Activated naive CD8-positive, alpha-beta T cell treated with anti-CD3 and anti-CD28 coated beads, Interleukin-2, amount 50 U/mL, for 24 hours (primary cell): Measurements from ENCODE around the gene TP73.
A peak's percentile ranks its signal among the peaks of the same experiment; 100 is the strongest.
"Not testable (repeated sequence)": the region's sequence is repeated elsewhere in the genome, so short reads cannot be mapped to it uniquely, and the experiment has no call there.

Source experiments
- ATAC-seq: fragments of 150-1000 bp; cut with Tn5 transposase; one replicate; pipeline ENCODE4 v1.10.0; 2021
- DNase-seq: peaks from one replicate; pipeline ENCODE4 v3.0.0; 2021
- H3K27ac Mint-ChIP-seq: one replicate; pipeline ENCODE4 v1.8.0; 2021; ENCODE audit warnings: mild to moderate bottlenecking, mixed read lengths
- H3K27me3 Mint-ChIP-seq: one replicate; pipeline ENCODE4 v1.8.0; 2021; ENCODE audit warnings: mixed read lengths
- H3K36me3 Mint-ChIP-seq: one replicate; pipeline ENCODE4 v1.8.0; 2021; ENCODE audit warnings: low read depth, mixed read lengths
- H3K4me1 Mint-ChIP-seq: one replicate; pipeline ENCODE4 v1.8.0; 2021; ENCODE audit warnings: mixed read lengths
- H3K4me3 Mint-ChIP-seq: one replicate; pipeline ENCODE4 v1.8.0; 2021; ENCODE audit warnings: mild to moderate bottlenecking, moderate library complexity, mixed read lengths
- H3K9me3 Mint-ChIP-seq: one replicate; pipeline ENCODE4 v1.8.0; 2021; ENCODE audit warnings: mixed read lengths

The TP73 gene

GRCh38 chr1:3741566-3742438, 89.5 kb downstream of the TP73 start:
- no peak for ATAC-seq
- Mint-ChIP-seq H3K27ac (no peak overlapping the region), H3K36me3 (peaks cover 5% of the 10 kb centered on the region), H3K4me3 (no peak overlapping the region), H3K4me1 (peaks cover 17% of the 10 kb centered on the region), H3K27me3 (no peaks in the 10 kb centered on the region), H3K9me3 (no peaks in the 10 kb centered on the region)
- DNase-seq, result no peak

- Mint-ChIP-seq H3K27me3 (no peaks in the 10 kb centered on the region), H3K4me3 (no peak overlapping the region), H3K27ac (peak overlapping the region; percentile 19), H3K4me1 (peaks cover 18% of the 10 kb centered on the region), H3K36me3 (peaks cover 5% of the 10 kb centered on the region), H3K9me3 (no peaks in the 10 kb centered on the region)
- no peak for ATAC-seq
- no peak for DNase-seq
Measured at GRCh38 chr1:3742439-3743298, 90.4 kb downstream of the TP73 start.

- DNase-seq (no peak), ATAC-seq (no peak)
- no peaks in the 10 kb centered on the region for H3K9me3 Mint-ChIP-seq
- H3K27me3 Mint-ChIP-seq, result no peaks in the 10 kb centered on the region
- no peak overlapping the region for H3K4me3 Mint-ChIP-seq
- peaks cover 5% of the 10 kb centered on the region for H3K36me3 Mint-ChIP-seq
- peak overlapping the region; percentile 19 for H3K27ac Mint-ChIP-seq
- peaks cover 22% of the 10 kb centered on the region for H3K4me1 Mint-ChIP-seq
Measured at GRCh38 chr1:3743421-3743820, 91.1 kb downstream of the TP73 start.

- Mint-ChIP-seq H3K4me1 (peaks cover 22% of the 10 kb centered on the region), H3K9me3 (no peaks in the 10 kb centered on the region), H3K27me3 (no peaks in the 10 kb centered on the region), H3K36me3 (peaks cover 5% of the 10 kb centered on the region), H3K4me3 (no peak overlapping the region), H3K27ac (no peak overlapping the region)
- DNase-seq, result no peak
- ATAC-seq, result no peak
Measured at GRCh38 chr1:3743826-3744225, 91.5 kb downstream of the TP73 start.

GRCh38 chr1:3744646-3745045, 92.3 kb downstream of the TP73 start:
- Mint-ChIP-seq H3K9me3 (no peaks in the 10 kb centered on the region), H3K27me3 (no peaks in the 10 kb centered on the region), H3K36me3 (peaks cover 5% of the 10 kb centered on the region), H3K4me3 (no peak overlapping the region), H3K4me1 (peaks cover 22% of the 10 kb centered on the region), H3K27ac (no peak overlapping the region)
- DNase-seq (no peak), ATAC-seq (no peak)

GRCh38 chr1:3745071-3745470, 92.8 kb downstream of the TP73 start:
- Mint-ChIP-seq H3K4me1 (peaks cover 22% of the 10 kb centered on the region), H3K9me3 (no peaks in the 10 kb centered on the region), H3K27me3 (no peaks in the 10 kb centered on the region), H3K4me3 (no peak overlapping the region), H3K36me3 (peaks cover 5% of the 10 kb centered on the region), H3K27ac (no peak overlapping the region)
- DNase-seq, result no peak
- ATAC-seq, result no peak

GRCh38 chr1:3745590-3746381, 93.5 kb downstream of the TP73 start:
- Mint-ChIP-seq H3K4me1 (peaks cover 22% of the 10 kb centered on the region), H3K4me3 (peak overlapping the region; percentile 83), H3K27ac (peak overlapping the region; percentile 77), H3K36me3 (peaks cover 5% of the 10 kb centered on the region), H3K27me3 (no peaks in the 10 kb centered on the region), H3K9me3 (no peaks in the 10 kb centered on the region)
- DNase-seq, result no peak
- no peak for ATAC-seq

GRCh38 chr1:3746389-3746829, 94.1 kb downstream of the TP73 start:
- Mint-ChIP-seq H3K9me3 (no peaks in the 10 kb centered on the region), H3K27me3 (no peaks in the 10 kb centered on the region), H3K4me3 (peak overlapping the region; percentile 83), H3K4me1 (peaks cover 22% of the 10 kb centered on the region), H3K36me3 (peaks cover 4% of the 10 kb centered on the region), H3K27ac (peak overlapping the region; percentile 77)
- ATAC-seq, result no peak
- DNase-seq, result no peak

- Mint-ChIP-seq H3K4me1 (peaks cover 22% of the 10 kb centered on the region), H3K4me3 (peak overlapping the region; percentile 83), H3K27me3 (no peaks in the 10 kb centered on the region), H3K36me3 (peaks cover 2% of the 10 kb centered on the region), H3K9me3 (no peaks in the 10 kb centered on the region), H3K27ac (peak overlapping the region; percentile 77)
- ATAC-seq (peak; percentile 94), DNase-seq (peak; percentile 90)
Measured at GRCh38 chr1:3746830-3747521, 94.7 kb downstream of the TP73 start.

GRCh38 chr1:3747522-3747848, 95.2 kb downstream of the TP73 start:
- no peak for ATAC-seq
- Mint-ChIP-seq H3K27ac (no peak overlapping the region), H3K4me3 (peak overlapping the region; percentile 83), H3K9me3 (no peaks in the 10 kb centered on the region), H3K27me3 (no peaks in the 10 kb centered on the region), H3K36me3 (peaks cover 2% of the 10 kb centered on the region), H3K4me1 (peaks cover 22% of the 10 kb centered on the region)
- no peak for DNase-seq

GRCh38 chr1:3747903-3748302, 95.6 kb downstream of the TP73 start:
- Mint-ChIP-seq H3K4me1 (peaks cover 22% of the 10 kb centered on the region), H3K27me3 (no peaks in the 10 kb centered on the region), H3K9me3 (no peaks in the 10 kb centered on the region), H3K36me3 (peaks cover 2% of the 10 kb centered on the region), H3K27ac (no peak overlapping the region), H3K4me3 (peak overlapping the region; percentile 83)
- no peak for ATAC-seq
- DNase-seq, result no peak

- ATAC-seq, H3K27me3 Mint-ChIP-seq, H3K36me3 Mint-ChIP-seq, DNase-seq, H3K9me3 Mint-ChIP-seq: not testable (repeated sequence)
- peaks cover 22% of the 10 kb centered on the region for H3K4me1 Mint-ChIP-seq
- peak overlapping the region; percentile 39 for H3K27ac Mint-ChIP-seq
- H3K4me3 Mint-ChIP-seq, result peak overlapping the region; percentile 83
Measured at GRCh38 chr1:3748316-3748900, 96.1 kb downstream of the TP73 start.

GRCh38 chr1:3749512-3749911, 97.2 kb downstream of the TP73 start:
- H3K36me3 Mint-ChIP-seq, result peaks cover 2% of the 10 kb centered on the region
- peaks cover 22% of the 10 kb centered on the region for H3K4me1 Mint-ChIP-seq
- H3K9me3 Mint-ChIP-seq, result no peaks in the 10 kb centered on the region
- ATAC-seq, result no peak
- H3K27ac Mint-ChIP-seq, result no peak overlapping the region
- no peaks in the 10 kb centered on the region for H3K27me3 Mint-ChIP-seq
- DNase-seq, result no peak
- H3K4me3 Mint-ChIP-seq, result no peak overlapping the region
